ENCODE results near the gene TNPO1. TPM values are rescaled to one million over a fixed set of nuclear protein-coding genes. Genes with fewer than 3 reads are reported as not detected.

The TNPO1 gene
- polyA plus RNA-seq, 2 of the 4 experiments (the other 2 are of a cell fraction) = 199 to 350 TPM

DNA sequence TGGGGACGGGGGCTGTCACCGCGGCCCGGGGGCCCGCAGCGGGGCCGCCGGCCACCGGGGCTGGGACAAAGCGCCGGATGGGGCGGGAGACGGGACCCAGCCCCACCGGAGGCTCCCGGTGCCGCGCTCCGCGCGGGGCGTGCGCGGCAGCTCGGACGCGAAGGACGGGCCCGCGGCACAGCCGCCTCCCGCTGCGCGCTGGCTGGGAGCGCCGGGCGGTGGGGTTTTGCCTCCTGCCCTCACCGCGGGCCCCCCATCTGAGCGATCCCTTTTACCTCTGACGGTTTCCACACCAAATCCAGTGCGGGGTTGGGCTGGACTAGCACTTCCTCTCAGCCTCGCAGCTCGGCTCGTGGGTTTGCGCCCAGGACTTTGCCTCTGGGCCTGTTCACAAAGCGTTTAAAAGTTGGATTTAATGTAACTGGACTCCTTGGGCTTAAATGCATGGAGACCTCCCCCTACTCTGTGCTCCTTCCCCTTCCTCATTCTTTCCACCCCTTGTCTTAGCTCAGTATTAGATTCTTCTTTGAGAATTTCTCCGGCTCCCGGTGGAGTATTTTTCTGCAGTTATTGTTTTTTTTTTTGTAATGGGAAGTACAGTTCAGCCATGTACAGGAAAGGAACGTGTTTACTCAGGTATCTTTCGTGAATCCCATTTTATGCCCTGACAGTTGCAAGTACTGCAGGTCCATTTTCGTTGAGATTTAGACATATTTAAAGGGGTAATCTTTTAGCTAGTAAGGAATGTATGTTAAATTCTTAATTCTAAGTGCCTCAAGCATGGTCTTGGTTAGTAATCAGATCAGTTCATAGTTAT is 140.1 kb downstream of the TNPO1 start:
- 3% methylated on average over 35 of the region's 51 CpGs for WGBS (ENCODE audit: missing lambda C conversion rate)
- Histone ChIP-seq H3K4me1 (peaks cover 43% of the 10 kb centered on the region), H3K4me3 (peak overlapping the region; percentile 94), H3K27ac (peak overlapping the region; percentile 96 to 97), H3K9me3 (no peaks in the 10 kb centered on the region), H3K4me2 (peak overlapping the region; percentile 80)
- CTCF ChIA-PET = interaction anchor here (0.5 to 2.8 kb wide), 17 partner anchors 13 to 615 kb away, joined by 3 to 13 read pairs (median 3); no protein-coding TSS in a partner anchor
- peak; percentile 59 to 72 for ATAC-seq
- TF ChIP-seq GATA3 (IDR thresholded peaks at IDR 0.05; ENCODE audit: borderline replicate concordance) = no peak
- peak; percentile 12; the same call in 1 of the 2 replicates for TF ChIP-seq POLR2A (IDR thresholded peaks at IDR 0.05; ENCODE audit: low read length)
- FAIRE-seq = no peak
- DNase-seq (ENCODE audit: low read depth in 1 of 2, low spot score in 1 of 2) = peak; percentile 47 to 59
- POLR2A ChIA-PET = interaction anchor here (0.6 to 1.8 kb wide), 9 partner anchors 11 to 492 kb away, joined by 3 to 9 read pairs (median 4); partner anchors contain the start of gene FOXD1

DNA sequence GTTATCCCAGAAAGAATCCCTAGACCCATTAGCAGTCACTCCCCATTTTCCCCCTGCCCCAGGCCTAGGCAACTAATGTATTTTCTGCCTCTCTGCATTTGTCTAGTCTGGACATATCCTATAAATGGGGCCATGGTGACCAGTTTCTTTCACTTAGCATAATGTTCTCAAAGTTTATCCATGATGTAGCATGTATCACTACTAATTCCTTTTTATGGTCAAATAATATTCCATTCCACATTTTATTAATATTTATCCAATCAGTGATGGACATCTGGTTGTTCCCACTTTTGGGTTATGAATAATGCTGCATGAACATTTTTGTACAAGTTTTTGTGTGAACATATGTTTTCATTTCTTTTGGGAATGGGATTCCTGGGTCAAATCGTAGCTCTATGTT is 140.9 kb downstream of the TNPO1 start:
- FAIRE-seq (no peak), DNase-seq (ENCODE audit: low read depth in 1 of 2, low spot score in 1 of 2) (no peak), ATAC-seq (no peak)
- POLR2A ChIA-PET = interaction anchor here (0.6 kb wide), 1 partner anchor 10 kb away, joined by 3 read pairs; no protein-coding TSS in a partner anchor
- TF ChIP-seq HDAC2 (IDR thresholded peaks at IDR 0.05) (no peak), TP53 (CRISPR knock-in tag; IDR thresholded peaks at IDR 0.05) (no peak), CHD2 (IDR thresholded peaks at IDR 0.05; ENCODE audit: low read length, partially characterized antibody) (no peak), HOXA7 (CRISPR knock-in tag; IDR thresholded peaks at IDR 0.05) (no peak), SREBF2 (IDR thresholded peaks at IDR 0.05) (no peak), CBX2 (IDR thresholded peaks at IDR 0.05; ENCODE audit: borderline replicate concordance, low read depth) (no peak)
- TF ChIP-seq, protein P1, sequence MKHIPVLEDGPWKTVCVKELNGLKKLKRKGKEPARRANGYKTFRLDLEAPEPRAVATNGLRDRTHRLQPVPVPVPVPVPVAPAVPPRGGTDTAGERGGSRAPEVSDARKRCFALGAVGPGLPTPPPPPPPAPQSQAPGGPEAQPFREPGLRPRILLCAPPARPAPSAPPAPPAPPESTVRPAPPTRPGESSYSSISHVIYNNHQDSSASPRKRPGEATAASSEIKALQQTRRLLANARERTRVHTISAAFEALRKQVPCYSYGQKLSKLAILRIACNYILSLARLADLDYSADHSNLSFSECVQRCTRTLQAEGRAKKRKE (CRISPR knock-in tag; IDR thresholded peaks at IDR 0.05; ENCODE audit: low read depth) = no peak
- Histone ChIP-seq H3K4me1 (peaks cover 35% of the 10 kb centered on the region), H3K4me2 (peak overlapping the region; percentile 80), H3K9me3 (no peaks in the 10 kb centered on the region), H3K27ac (peak overlapping the region; percentile 96 to 97), H3K4me3 (peak overlapping the region; percentile 94)
- CTCF ChIA-PET = interaction anchor here (1.6 to 2.8 kb wide), 3 partner anchors 8 to 493 kb away, joined by 4 to 12 read pairs (median 6); no protein-coding TSS in a partner anchor
- 97% methylated on average over 1 of the region's 1 CpG for WGBS (ENCODE audit: missing lambda C conversion rate)

- Histone ChIP-seq H3K27ac (no peak overlapping the region), H3K4me3 (no peak overlapping the region), H3K9me3 (no peaks in the 10 kb centered on the region), H3K4me1 (peaks cover 22% of the 10 kb centered on the region), H3K4me2 (no peak overlapping the region)
- no peak for ATAC-seq
- TF ChIP-seq NFE2L2 (conservative IDR thresholded peaks at IDR 0.05; ENCODE audit: low read length) = no peak
- TF ChIP-seq TP53 (CRISPR knock-in tag; IDR thresholded peaks at IDR 0.05) = no peak
- TF ChIP-seq, protein P2, sequence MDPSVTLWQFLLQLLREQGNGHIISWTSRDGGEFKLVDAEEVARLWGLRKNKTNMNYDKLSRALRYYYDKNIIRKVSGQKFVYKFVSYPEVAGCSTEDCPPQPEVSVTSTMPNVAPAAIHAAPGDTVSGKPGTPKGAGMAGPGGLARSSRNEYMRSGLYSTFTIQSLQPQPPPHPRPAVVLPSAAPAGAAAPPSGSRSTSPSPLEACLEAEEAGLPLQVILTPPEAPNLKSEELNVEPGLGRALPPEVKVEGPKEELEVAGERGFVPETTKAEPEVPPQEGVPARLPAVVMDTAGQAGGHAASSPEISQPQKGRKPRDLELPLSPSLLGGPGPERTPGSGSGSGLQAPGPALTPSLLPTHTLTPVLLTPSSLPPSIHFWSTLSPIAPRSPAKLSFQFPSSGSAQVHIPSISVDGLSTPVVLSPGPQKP (IDR thresholded peaks at IDR 0.05; ENCODE audit: low read depth, low read length) = no peak
- TF ChIP-seq HDAC2 (IDR thresholded peaks at IDR 0.05) = no peak
- no peak for TF ChIP-seq FOSL2 (IDR thresholded peaks at IDR 0.05)
- no peak for TF ChIP-seq FOSL2 (CRISPR knock-in tag; IDR thresholded peaks at IDR 0.05)
- no peak for TF ChIP-seq HOXB13 (CRISPR knock-in tag; IDR thresholded peaks at IDR 0.05; ENCODE audit: low read depth)
- TF ChIP-seq BHLHE40 (IDR thresholded peaks at IDR 0.05; ENCODE audit: low read depth, low read length) = no peak
- no peak for TF ChIP-seq CBX2 (IDR thresholded peaks at IDR 0.05; ENCODE audit: borderline replicate concordance, low read depth)
- 92% methylated on average over 1 of the region's 1 CpG for WGBS (ENCODE audit: missing lambda C conversion rate)
- CTCF ChIA-PET = interaction anchor here (1.7 to 1.8 kb wide), 2 partner anchors 10 to 25 kb away, joined by 3 to 4 read pairs; no protein-coding TSS in a partner anchor
- FAIRE-seq = no peak
- POLR2A ChIA-PET = no interaction called here
- DNase-seq (ENCODE audit: low read depth in 1 of 2, low spot score in 1 of 2) = no peak
These were observed 142.8 kb downstream of the TNPO1 start for GRCh38 chr5:72959257-72959656.

Small RNA genes within 50 kb of the gene (small RNA-seq; reads per million reads assigned to genes)
- gene MIR4804 (0 to 37.9 (median 14.6) reads per million in 6 experiments), gene RF00019 (0 reads per million in 6 experiments)

Other genes with a start within 250 kb of the TNPO1 start
- 14.9 and 20.2 TPM in 2 replicates for gene FCHO2, start 139.4 kb downstream of the TNPO1 start, polyA plus RNA-seq (2011; rRNA removed)
- 9.1 to 9.8 TPM (median 9.6 TPM) in 3 replicates for gene FCHO2, start 139.4 kb downstream of the TNPO1 start, polyA plus RNA-seq (2017; fragmentation: RNase III; extraction: RNeasy Plus Mini Kit Qiagen cat#74134 plus additional on column Dnase treatment)

All from A549 (cell line).